GM21576 (cell line): Measurements from ENCODE around the gene RAB4B.
"Not testable (repeated sequence)": the region's sequence is repeated elsewhere in the genome, so short reads cannot be mapped to it uniquely, and the experiment has no call there.

Experiments
- ATAC-seq: cut with Tn5 transposase; IDR thresholded peaks from one replicate; pipeline ENCODE4 v1.9.1; 2021; ENCODE audit warnings: mild to moderate bottlenecking, moderate library complexity; ENCODE audit not compliant: unreplicated experiment

The RAB4B gene

GRCh38 chr19:40802300-40803169, 24.5 kb downstream of the RAB4B start:
- no peak for ATAC-seq

- no peak for ATAC-seq
Observed at GRCh38 chr19:40803170-40803856, 25.3 kb downstream of the RAB4B start.

- no peak for ATAC-seq
Observed at GRCh38 chr19:40803857-40804782, 26.1 kb downstream of the RAB4B start.

GRCh38 chr19:40804783-40805242, 26.8 kb downstream of the RAB4B start:
- ATAC-seq = no peak

- ATAC-seq = no peak
Observed at GRCh38 chr19:40805258-40805868, 27.3 kb downstream of the RAB4B start.

GRCh38 chr19:40806423-40807146, 28.5 kb downstream of the RAB4B start:
- no peak for ATAC-seq

GRCh38 chr19:40807147-40808020, 29.3 kb downstream of the RAB4B start:
- ATAC-seq = no peak

- no peak for ATAC-seq
Observed at GRCh38 chr19:40808021-40808325, 29.9 kb downstream of the RAB4B start.

- no peak for ATAC-seq
Observed at GRCh38 chr19:40808497-40808896, 30.4 kb downstream of the RAB4B start.

- no peak for ATAC-seq
Observed at GRCh38 chr19:40809358-40810086, 31.5 kb downstream of the RAB4B start.

- no peak for ATAC-seq
Observed at GRCh38 chr19:40810160-40810559, 32.1 kb downstream of the RAB4B start.

GRCh38 chr19:40810649-40811408, 32.8 kb downstream of the RAB4B start:
- ATAC-seq = peak; percentile 65

GRCh38 chr19:40811478-40812341, 33.7 kb downstream of the RAB4B start:
- ATAC-seq = no peak

- ATAC-seq = not testable (repeated sequence)
Observed at GRCh38 chr19:40812571-40812970, 34.5 kb downstream of the RAB4B start.

GRCh38 chr19:40813182-40813581, 35.1 kb downstream of the RAB4B start:
- no peak for ATAC-seq

GRCh38 chr19:40815223-40815622, 37.2 kb downstream of the RAB4B start:
- ATAC-seq = no peak
